HCT116 (cell line): Measurements from ENCODE around the gene RAB9A. TPM values are rescaled to one million over a fixed set of nuclear protein-coding genes. Genes with fewer than 3 reads are reported as not detected.

Experiments
- ATAC-seq: fragments of 200-7000 bp; cut with Tn5 transposase; 2 replicates; pipeline ENCODE4 v1.9.1; 2020; ENCODE audit warnings: mild to moderate bottlenecking, moderate library complexity
- BruUV-seq: library from RNA; stranded (reverse); fragments of 400-500 nt; replicated peaks from 2 replicates; lab custom pipeline; 2021; lab: Mats Ljungman, UMichigan
- CTCF ChIA-PET: fragments of 300-600 bp; sonication (Branson Sonifier 250); formaldehyde crosslinking; loops from one replicate; lab custom pipeline; 2021; ENCODE audit warnings: antibody characterized with exemption; lab: Charles Lee
- POLR2A ChIA-PET: fragments of 300-600, 350-600 bp; sonication (Branson Sonifier 250); formaldehyde crosslinking; loops from one replicate; lab custom pipeline; 2021; ENCODE audit warnings: antibody characterized with exemption; lab: Charles Lee
- RAD21 ChIA-PET, 2 experiments: fragments of 300-600 bp; sonication (Branson Sonifier 250); formaldehyde crosslinking; loops; one replicate each; lab custom pipeline; 2023; ENCODE audit warnings: low total read pairs in 2 of 2; ENCODE audit not compliant: uncharacterized antibody in 2 of 2, unreplicated experiment in 2 of 2, low non-redundant PET in 1 of 2; lab: Charles Lee
- DNase-seq: peaks from one replicate; pipeline ENCODE4 v3.0.0-alpha.2; 2010; ENCODE audit warnings: low read depth, low spot score
- H2AFZ ChIP-seq: fragments of 200-600 bp; shearing (Covaris generic), sonication (generic); 2 replicates; pipeline ENCODE4 v1.6.1; 2017; ENCODE audit warnings: low read depth, mixed run types, mixed read lengths, antibody characterized with exemption, low read length; ENCODE audit not compliant: poor library complexity, severe bottlenecking
- H3K27ac ChIP-seq: 2 replicates; pipeline ENCODE4 v1.5.1; 2012; ENCODE audit warnings: low read depth, low read length
- H3K27me3 ChIP-seq: fragments of 200-600 bp; sonication (generic); 2 replicates; pipeline ENCODE4 v1.6.1; 2016; ENCODE audit warnings: mixed run types, low read length, mixed read lengths; ENCODE audit not compliant: insufficient read depth
- H3K36me3 ChIP-seq, 2 experiments: fragments of 200-500 bp in 1 of 2; fragments of 200-600 bp in 1 of 2; sonication (Bioruptor generic) in 1 of 2; sonication (generic) in 1 of 2; 2 replicates each; pipeline versions ENCODE4 v1.5.1 to v1.6.1; 2014 to 2016; ENCODE audit warnings: low read length in 2 of 2, inconsistent platforms in 1 of 2, mixed read lengths in 1 of 2, mixed run types in 1 of 2; ENCODE audit not compliant: insufficient read depth in 2 of 2, control insufficient read depth in 1 of 2
- H3K4me1 ChIP-seq, 2 experiments: fragments of 200-600 bp in 1 of 2; sonication (generic) in 1 of 2; 2 replicates each; pipeline versions ENCODE4 v1.5.1 to v1.6.1; 2012 to 2017; ENCODE audit warnings: low read length in 2 of 2, inconsistent platforms in 1 of 2, mild to moderate bottlenecking in 1 of 2, mixed read lengths in 1 of 2, mixed run types in 1 of 2, moderate library complexity in 1 of 2; ENCODE audit not compliant: insufficient read depth in 2 of 2, control insufficient read depth in 1 of 2
- H3K4me2 ChIP-seq: fragments of 200-600 bp; sonication (generic); 2 replicates; pipeline ENCODE4 v1.6.1; 2017; ENCODE audit warnings: mixed run types, low read length, mixed read lengths
- H3K4me3 ChIP-seq, 2 experiments: fragments of 200-600 bp in 1 of 2; sonication (generic) in 1 of 2; replicated peaks in 1 of 2; 2 replicates each; pipeline ENCODE4 v1.5.1; 2011 to 2016; ENCODE audit warnings: low read length in 2 of 2, control low read depth in 1 of 2, low read depth in 1 of 2, mild to moderate bottlenecking in 1 of 2, mixed read lengths in 1 of 2, mixed run types in 1 of 2
- H3K79me2 ChIP-seq: fragments of 200-600 bp; sonication (generic); 2 replicates; pipeline ENCODE4 v1.6.1; 2017; ENCODE audit warnings: mild to moderate bottlenecking, mixed run types, low read length, moderate library complexity, mixed read lengths; ENCODE audit not compliant: insufficient read depth
- H3K9ac ChIP-seq: fragments of 200-600 bp; sonication (generic); 2 replicates; pipeline ENCODE4 v1.6.1; 2016; ENCODE audit warnings: low read length, mixed read lengths
- H3K9me2 ChIP-seq: fragments of 200-600 bp; sonication (generic), shearing (Covaris generic); 2 replicates; pipeline ENCODE4 v1.6.1; 2017; ENCODE audit warnings: mixed run types, mild to moderate bottlenecking, moderate library complexity; ENCODE audit not compliant: insufficient read depth
- H3K9me3 ChIP-seq, 2 experiments: fragments of 200-500 bp in 1 of 2; fragments of 200-600 bp in 1 of 2; sonication (Bioruptor generic) in 1 of 2; sonication (generic) in 1 of 2; 2 replicates each; pipeline ENCODE4 v1.6.1; 2014 to 2017; ENCODE audit warnings: low read length in 2 of 2, mixed read lengths in 2 of 2, inconsistent platforms in 1 of 2, low read depth in 1 of 2, mild to moderate bottlenecking in 1 of 2, mixed run types in 1 of 2, moderate library complexity in 1 of 2; ENCODE audit not compliant: control insufficient read depth in 1 of 2, insufficient read depth in 1 of 2
- H4K20me1 ChIP-seq: fragments of 200-600 bp; sonication (generic), shearing (Covaris generic); 2 replicates; pipeline ENCODE4 v1.6.1; 2017; ENCODE audit warnings: mixed run types, mild to moderate bottlenecking, moderate library complexity; ENCODE audit not compliant: insufficient read depth
- ATF3 ChIP-seq: IDR thresholded peaks from 2 replicates; pipeline ENCODE4 v1.6.1; 2012
- CEBPB ChIP-seq: IDR thresholded peaks from 2 replicates; pipeline ENCODE4 v1.6.1; 2012; ENCODE audit warnings: low read depth
- EZH2phosphoT487 ChIP-seq: fragments of 200-600 bp; IDR thresholded peaks from 2 replicates; pipeline ENCODE4 v1.6.1; 2018; ENCODE audit warnings: antibody characterized with exemption, borderline replicate concordance
- FOSL1 ChIP-seq: IDR thresholded peaks from 2 replicates; pipeline ENCODE4 v1.6.1; 2012; ENCODE audit warnings: low read depth
- JUND ChIP-seq: IDR thresholded peaks from 2 replicates; pipeline ENCODE4 v1.6.1; 2012
- MAX ChIP-seq: IDR thresholded peaks from 2 replicates; pipeline ENCODE4 v1.6.1; 2012
- POLR2A ChIP-seq: IDR thresholded peaks from 2 replicates; pipeline ENCODE4 v1.7.0; 2011; ENCODE audit warnings: borderline replicate concordance; ENCODE audit not compliant: insufficient read depth, insufficient read length; ENCODE audit errors: extremely low read depth
- TCF7L2 ChIP-seq: IDR thresholded peaks from 2 replicates; pipeline ENCODE4 v1.7.0; 2011; ENCODE audit warnings: borderline replicate concordance, inconsistent platforms; ENCODE audit not compliant: insufficient read depth, insufficient read length; ENCODE audit errors: extremely low read depth
- YY1 ChIP-seq: IDR thresholded peaks from 2 replicates; pipeline ENCODE4 v1.6.1; 2011; ENCODE audit warnings: low read length, low read depth, moderate library complexity, mild to moderate bottlenecking; ENCODE audit not compliant: insufficient replicate concordance; ENCODE audit errors: extremely low read depth
- ZBTB33 ChIP-seq: IDR thresholded peaks from 2 replicates; pipeline ENCODE4 v1.6.1; 2011; ENCODE audit warnings: mild to moderate bottlenecking, low read length, moderate library complexity; ENCODE audit not compliant: insufficient replicate concordance; ENCODE audit errors: extremely low read depth
- ZNF274 ChIP-seq: fragments of 200-500 bp; sonication (Bioruptor generic); IDR thresholded peaks from 2 replicates; pipeline ENCODE4 v1.6.1; 2014; ENCODE audit warnings: mild to moderate bottlenecking, low read depth, low read length, inconsistent platforms
- intact Hi-C: fragments of 100-400 bp; cut with micrococcal nuclease; formaldehyde crosslinking; loops from 2 replicates; pipeline ENCODE4 v1.10.0; 2022
- total RNA-seq: library from RNA; stranded (reverse); gene quantifications from one replicate; pipeline ENCODE4 v1.2.1, GENCODE V29; 2021; ENCODE audit not compliant: unreplicated experiment

Gene RAB9A
- total RNA-seq, 1 experiment from 2014 or later: 23.9 TPM

GRCh38 chrX:13652287-13652793 lies 36.6 kb upstream of the RAB9A start:
- ATAC-seq: peak; percentile 16; the same call in 1 of the 2 replicates
- H3K79me2 ChIP-seq: no peaks in the 10 kb centered on the region
- no peaks in the 10 kb centered on the region for H3K27me3 ChIP-seq
- H3K27ac ChIP-seq: peak overlapping the region; percentile 55
- intact Hi-C loops: loop anchor here (2.0 kb wide), 1 partner anchor 376 kb away; the partner anchor contains the start of gene GEMIN8
- TF ChIP-seq CEBPB: no peak
- peak; percentile 22; the same call in 1 of the 2 replicates for TF ChIP-seq JUND
- no peak for TF ChIP-seq ZNF274
- RAD21 ChIA-PET: interaction anchor here in 1 of 2 experiments (0.6 kb wide), 1 partner anchor 185 kb away, joined by 5 read pairs; no protein-coding TSS in a partner anchor
- no peaks in the 10 kb centered on the region for H3K36me3 ChIP-seq
- no peaks in the 10 kb centered on the region for H3K9me3 ChIP-seq
- CTCF ChIA-PET: no interaction called here
- peak overlapping the region; percentile 61 for H3K9ac ChIP-seq
- H3K4me3 ChIP-seq: peak overlapping the region; percentile 53 to 67
- H4K20me1 ChIP-seq: no peaks in the 10 kb centered on the region
- peaks cover 12 to 25% of the 10 kb centered on the region in 2 experiments for H3K4me1 ChIP-seq
- TSS peak; percentile 81 for BruUV-seq
- DNase-seq: peak; percentile 13
- peak overlapping the region; percentile 87 for H3K4me2 ChIP-seq
- H2AFZ ChIP-seq: peak overlapping the region; percentile 48
- H3K9me2 ChIP-seq: no peaks in the 10 kb centered on the region
- POLR2A ChIA-PET: no interaction called here

GRCh38 chrX:13652850-13653693 lies 35.9 kb upstream of the RAB9A start, which contains the start of gene TCEANC:
TSS of gene TCEANC (plus strand) at chrX:13653141. CDS start at chrX:13662509, 9,368 bp downstream.
- peak within 1 kb of the TSS; percentile 61 for H3K9ac ChIP-seq
- H3K4me3 ChIP-seq: peak within 1 kb of the TSS; percentile 53 to 67
- H3K79me2 ChIP-seq: no peaks in the 10 kb centered on the region
- H3K9me3 ChIP-seq: no peaks in the 10 kb centered on the region
- peak within 1 kb of the TSS; percentile 48 for H2AFZ ChIP-seq
- H3K27me3 ChIP-seq: no peaks in the 10 kb centered on the region
- peak within 1 kb of the TSS; percentile 87 for H3K4me2 ChIP-seq
- no peaks in the 10 kb centered on the region for H4K20me1 ChIP-seq
- DNase-seq: peak; percentile 90
- POLR2A ChIA-PET: no interaction called here
- peak within 1 kb of the TSS; percentile 88 for H3K27ac ChIP-seq
- BruUV-seq: TSS peak; percentile 81
- no peaks in the 10 kb centered on the region for H3K9me2 ChIP-seq
- H3K36me3 ChIP-seq: no peaks in the 10 kb centered on the region
- RAD21 ChIA-PET: interaction anchor here in 1 of 2 experiments (0.6 kb wide), 1 partner anchor 184 kb away, joined by 5 read pairs; no protein-coding TSS in a partner anchor
- intact Hi-C loops: loop anchor here (2.0 kb wide), 1 partner anchor 376 kb away; the partner anchor contains the start of gene GEMIN8
- CTCF ChIA-PET: interaction anchor here (1.0 kb wide), 1 partner anchor 146 kb away, joined by 3 read pairs; no protein-coding TSS in a partner anchor
- peaks cover 9 to 18% of the 10 kb centered on the region in 2 experiments for H3K4me1 ChIP-seq
- ATAC-seq: peak; percentile 96
- 0 out of 2 replicates have a peak, but pooled peaks have one; percentile 35 for TF ChIP-seq JUND
- TF ChIP-seq ZNF274: no peak
- no peak for TF ChIP-seq FOSL1
- TF ChIP-seq MAX: peak; percentile 80
- TF ChIP-seq ATF3: no peak
- peak; percentile 25 for TF ChIP-seq POLR2A
- peak; percentile 39 for TF ChIP-seq TCF7L2
- TF ChIP-seq ZBTB33: peak; percentile 7
- TF ChIP-seq EZH2phosphoT487: no peak
- peak; percentile 80 for TF ChIP-seq YY1
